Smooth muscle cell (in vitro differentiated cells): ENCODE data around the gene NPFFR1. TPM values are rescaled to one million over a fixed set of nuclear protein-coding genes. Genes with fewer than 3 reads are reported as not detected.
"Not testable (repeated sequence)": the region's sequence is repeated elsewhere in the genome, so short reads cannot be mapped to it uniquely, and the experiment has no call there.

Experiments
- DNase-seq: peaks from one replicate; lab custom pipeline; 2025; ENCODE audit not compliant: unreplicated experiment; lab: John Stamatoyannopoulos, UW
- H2AFZ ChIP-seq: fragments of 200-600 bp; sonication (generic); 2 replicates; pipeline ENCODE4 v1.6.0; 2016; ENCODE audit warnings: antibody characterized with exemption, low read depth, mild to moderate bottlenecking
- H3F3A ChIP-seq: fragments of 200-600 bp; sonication (generic); 2 replicates; pipeline ENCODE4 v1.6.0; 2017; ENCODE audit warnings: antibody characterized with exemption, low read depth
- H3K27ac ChIP-seq: fragments of 200-600 bp; sonication (generic); 2 replicates; pipeline ENCODE4 v1.5.1; 2016; ENCODE audit warnings: low read depth, mild to moderate bottlenecking
- H3K27me3 ChIP-seq: fragments of 200-600 bp; sonication (generic); 2 replicates; pipeline ENCODE4 v1.6.1; 2016; ENCODE audit warnings: low read depth, mild to moderate bottlenecking
- H3K36me3 ChIP-seq: fragments of 200-600 bp; sonication (generic); 2 replicates; pipeline ENCODE4 v1.5.1; 2016; ENCODE audit warnings: low read depth
- H3K4me1 ChIP-seq: fragments of 200-600 bp; sonication (generic); 2 replicates; pipeline ENCODE4 v1.5.1; 2016; ENCODE audit warnings: low read depth
- H3K4me2 ChIP-seq: fragments of 200-600 bp; sonication (generic); 2 replicates; pipeline ENCODE4 v1.6.0; 2016; ENCODE audit warnings: mild to moderate bottlenecking
- H3K4me3 ChIP-seq: fragments of 200-600 bp; sonication (generic); 2 replicates; pipeline ENCODE4 v1.5.1; 2016; ENCODE audit warnings: mild to moderate bottlenecking
- H3K79me2 ChIP-seq: fragments of 200-600 bp; sonication (generic); 2 replicates; pipeline ENCODE4 v1.6.0; 2016; ENCODE audit warnings: low read depth, mild to moderate bottlenecking
- H3K9ac ChIP-seq: fragments of 200-600 bp; sonication (generic); 2 replicates; pipeline ENCODE4 v1.6.0; 2016; ENCODE audit warnings: low read depth
- H3K9me3 ChIP-seq: fragments of 200-600 bp; sonication (generic); replicated peaks from 2 replicates; pipeline ENCODE4 v1.5.1; 2016; ENCODE audit warnings: low read depth
- H4K20me1 ChIP-seq: fragments of 200-600 bp; sonication (generic); 2 replicates; pipeline ENCODE4 v1.6.0; 2016; ENCODE audit warnings: low read depth
- CTCF ChIP-seq: fragments of 200-600 bp; sonication (generic); IDR thresholded peaks from 2 replicates; pipeline ENCODE4 v1.5.1; 2017; ENCODE audit warnings: borderline replicate concordance, mild to moderate bottlenecking, antibody characterized with exemption; ENCODE audit not compliant: insufficient read depth, poor library complexity, severe bottlenecking
- WGBS: methylation state at CpG from one replicate; pipeline ENCODE4 v1.1.7; 2016; ENCODE audit warnings: low lambda C conversion rate; 5-methylcytosine and 5-hydroxymethylcytosine counted together
- polyA plus RNA-seq: library from polyadenylated mRNA; unstranded; fragments of >200 nt; fragmentation: Nextera tagmentation; extraction: Ambion mirVana; gene quantifications from 2 replicates; pipeline ENCODE4 v1.2.1, GENCODE V29; 2016
- total RNA-seq: library from RNA; depleted of rRNA; stranded (reverse); fragments of >200 nt; gene quantifications from 2 replicates; pipeline ENCODE4 v1.2.3, GENCODE V29; 2014

NPFFR1 gene
- total and polyA plus RNA-seq, 2 experiments from 2014 or later = under 0.01 TPM; not detected in 1

- Histone ChIP-seq H3K4me2 (no peak overlapping the region), H3K4me1 (no peaks in the 10 kb centered on the region), H3K79me2 (no peaks in the 10 kb centered on the region), H3F3A (no peaks in the 10 kb centered on the region), H3K27ac (no peak overlapping the region), H3K36me3 (no peaks in the 10 kb centered on the region), H3K27me3 (peaks cover 27% of the 10 kb centered on the region), H3K4me3 (no peak overlapping the region), H3K9me3 (no peaks in the 10 kb centered on the region), H4K20me1 (no peaks in the 10 kb centered on the region), H2AFZ (no peak overlapping the region), H3K9ac (no peak overlapping the region)
- DNase-seq = no peak
- no peak for TF ChIP-seq CTCF
- 98% methylated on average over 3 of the region's 3 CpGs for WGBS
Observed at GRCh38 chr10:70241081-70241480, 42.7 kb downstream of the NPFFR1 start.

GRCh38 chr10:70239986-70240385 is 43.8 kb downstream of the NPFFR1 start:
- not testable (repeated sequence) for H3K4me2 ChIP-seq, DNase-seq, H3K4me1 ChIP-seq, H3K9ac ChIP-seq, H3K9me3 ChIP-seq, H3K4me3 ChIP-seq, H3K79me2 ChIP-seq, H2AFZ ChIP-seq, H4K20me1 ChIP-seq, H3K27ac ChIP-seq, H3K36me3 ChIP-seq, H3F3A ChIP-seq
- 88% methylated on average over 20 of the region's 21 CpGs for WGBS
- H3K27me3 ChIP-seq = peaks cover 17% of the 10 kb centered on the region

GRCh38 chr10:70239077-70239976 is 44.5 kb downstream of the NPFFR1 start:
- H3K4me3 ChIP-seq, H3K36me3 ChIP-seq, H3K9ac ChIP-seq, H3K4me2 ChIP-seq, H3F3A ChIP-seq, H3K79me2 ChIP-seq, H3K4me1 ChIP-seq, H4K20me1 ChIP-seq, H3K27ac ChIP-seq, H2AFZ ChIP-seq, DNase-seq, H3K9me3 ChIP-seq: not testable (repeated sequence)
- 97% methylated on average over 48 of the region's 55 CpGs for WGBS
- peaks cover 11% of the 10 kb centered on the region for H3K27me3 ChIP-seq

- H3K9me3 ChIP-seq, H3K4me3 ChIP-seq, H3K36me3 ChIP-seq, H3K79me2 ChIP-seq, H3F3A ChIP-seq, H3K4me2 ChIP-seq, H3K27me3 ChIP-seq, H3K9ac ChIP-seq, H2AFZ ChIP-seq, H3K27ac ChIP-seq, DNase-seq, H4K20me1 ChIP-seq: not testable (repeated sequence)
- H3K4me1 ChIP-seq = peaks cover 12% of the 10 kb centered on the region
- WGBS = 87% methylated on average over 6 of the region's 6 CpGs
Observed at GRCh38 chr10:70237958-70238536, 45.8 kb downstream of the NPFFR1 start.
